ENCODE results near the gene TNFRSF13B. TPM values are rescaled to one million over a fixed set of nuclear protein-coding genes. Genes with fewer than 3 reads are reported as not detected.

Gene TNFRSF13B
- total and polyA plus RNA-seq, 10 of the 15 experiments (the other 5 are each of a cell fraction or from before 2014, with no cell fraction given) = 15.5 to 231 (median 119) TPM

GRCh38 chr17:16979237-16979823 lies 7.4 kb upstream of the TNFRSF13B start (continued):
- TF ChIP-seq FOXM1 (IDR thresholded peaks at IDR 0.05; ENCODE audit: low read depth, low read length) = 0 out of 2 replicates have a peak, but pooled peaks have one; percentile 32
- peak; percentile 70; the same call in 1 of the 2 replicates for TF ChIP-seq HDGF (IDR thresholded peaks at IDR 0.05)
- peak; percentile 90 for TF ChIP-seq MLLT1 (IDR thresholded peaks at IDR 0.05)
- TF ChIP-seq IKZF1 (conservative IDR thresholded peaks at IDR 0.05) = peak; percentile 49
- TF ChIP-seq BHLHE40 (IDR thresholded peaks at IDR 0.05; ENCODE audit: borderline replicate concordance in 1 of 2, low read depth in 2 of 2, low read length in 1 of 2) = peak in 1 of 2 experiments; percentile 41; a peak in 1 of 4 replicates
- peak; percentile 27; the same call in 1 of the 2 replicates for TF ChIP-seq JUNB (IDR thresholded peaks at IDR 0.05)
- TF ChIP-seq RAD51 (IDR thresholded peaks at IDR 0.05) = 0 out of 2 replicates have a peak, but pooled peaks have one; percentile 13
- peak; percentile 93 for TF ChIP-seq RUNX3 (IDR thresholded peaks at IDR 0.05; ENCODE audit: low read length)
- peak; percentile 62; the same call in 1 of the 2 replicates for TF ChIP-seq MTA2 (IDR thresholded peaks at IDR 0.05; ENCODE audit: low read depth)
- TF ChIP-seq ZNF217 (IDR thresholded peaks at IDR 0.05) = peak; percentile 95
- TF ChIP-seq EP300 (IDR thresholded peaks at IDR 0.05; ENCODE audit: borderline replicate concordance in 1 of 2, control insufficient read depth in 1 of 2, low read depth in 2 of 2, low read length in 2 of 2) = peak in 1 of 2 experiments; percentile 7; a peak in 1 of 4 replicates
- TF ChIP-seq PKNOX1 (IDR thresholded peaks at IDR 0.05) = peak; percentile 19; the same call in 1 of the 2 replicates
- peak; percentile 65; the same call in 1 of the 2 replicates for TF ChIP-seq TBL1XR1 (IDR thresholded peaks at IDR 0.05; ENCODE audit: low read depth, low read length)
- peak; percentile 79 for TF ChIP-seq MEF2B (IDR thresholded peaks at IDR 0.05; ENCODE audit: partially characterized antibody, poor library complexity, severe bottlenecking)
- peak; percentile 82; the same call in 1 of the 2 replicates for TF ChIP-seq MEF2A (IDR thresholded peaks at IDR 0.05; ENCODE audit: insufficient read depth, low read depth, low read length)
- peak; percentile 30; the same call in 1 of the 2 replicates for TF ChIP-seq TCF12 (IDR thresholded peaks at IDR 0.05; ENCODE audit: low read depth, low read length)
- TF ChIP-seq CREM (IDR thresholded peaks at IDR 0.05; ENCODE audit: low read depth) = 0 out of 2 replicates have a peak, but pooled peaks have one; percentile 18
